Testis (tissue), 2 donors: ENCODE data around the gene RAMP1.

Experiments
- CTCF ChIP-seq, 3 experiments: fragments of 450-650 bp in 2 of 3; fragments of 200-600 bp in 1 of 3; sonication (generic) in 1 of 3; IDR thresholded peaks; one replicate each; pipeline ENCODE4 v1.5.1; 2016 to 2019; ENCODE audit warnings: antibody characterized with exemption in 3 of 3, mild to moderate bottlenecking in 2 of 3, moderate library complexity in 1 of 3
- POLR2A ChIP-seq: fragments of 450-650 bp; IDR thresholded peaks from one replicate; pipeline ENCODE4 v1.6.1; 2017; ENCODE audit warnings: antibody characterized with exemption, mild to moderate bottlenecking, moderate library complexity

GRCh38 chr2:237927135-237927534 is 67.7 kb downstream of the RAMP1 start:
- TF ChIP-seq CTCF (IDR thresholded peaks at IDR 0.05) (no peak), POLR2A (no peak)
